Right atrium auricular region (tissue), 2 donors: ENCODE results near the gene NDUFA13. TPM values are rescaled to one million over a fixed set of nuclear protein-coding genes. Genes with fewer than 3 reads are reported as not detected.

ENCODE experiments used
- DNase-seq: peaks from one replicate; pipeline ENCODE4 v3.0.0-alpha.2; 2019; ENCODE audit warnings: low spot score
- H3K27ac ChIP-seq, 2 donors: fragments of 200-600 bp; sonication (generic); 1 replicate in 1 of 2; 2 replicates in 1 of 2; pipeline ENCODE4 v1.5.1; 2016 to 2019
- H3K27me3 ChIP-seq, 2 donors: fragments of 200-600 bp; sonication (generic); one replicate each; pipeline versions ENCODE4 v1.5.1 to v1.6.0; 2017 to 2019
- H3K36me3 ChIP-seq: fragments of 200-600 bp; sonication (generic); one replicate; pipeline ENCODE4 v1.5.1; 2016
- H3K4me1 ChIP-seq, 2 donors: fragments of 200-600 bp; sonication (generic); one replicate each; pipeline versions ENCODE4 v1.5.1 to v1.6.0; 2017 to 2019
- H3K4me3 ChIP-seq, 2 donors: fragments of 200-600 bp; sonication (generic); 1 replicate in 1 of 2; 2 replicates in 1 of 2; pipeline ENCODE4 v1.5.1; 2017 to 2019; ENCODE audit warnings: mild to moderate bottlenecking in 1 of 2, moderate library complexity in 1 of 2
- H3K9me3 ChIP-seq, 2 donors: fragments of 200-600 bp; sonication (generic); one replicate each; pipeline ENCODE4 v1.5.1; 2019
- CTCF ChIP-seq, 2 donors: fragments of 200-600 bp; sonication (generic); IDR thresholded peaks; one replicate each; pipeline ENCODE4 v1.5.1; 2019; ENCODE audit warnings: antibody characterized with exemption in 2 of 2
- total RNA-seq, 2 donors: library from RNA; depleted of rRNA; stranded (reverse); fragments of >200 nt; gene quantifications; one replicate each; pipeline ENCODE4 v1.1.0, GENCODE V29; 2016

Gene NDUFA13
- total RNA-seq, 2 donors from 2014 or later, result 59.3 to 198 TPM

DNA sequence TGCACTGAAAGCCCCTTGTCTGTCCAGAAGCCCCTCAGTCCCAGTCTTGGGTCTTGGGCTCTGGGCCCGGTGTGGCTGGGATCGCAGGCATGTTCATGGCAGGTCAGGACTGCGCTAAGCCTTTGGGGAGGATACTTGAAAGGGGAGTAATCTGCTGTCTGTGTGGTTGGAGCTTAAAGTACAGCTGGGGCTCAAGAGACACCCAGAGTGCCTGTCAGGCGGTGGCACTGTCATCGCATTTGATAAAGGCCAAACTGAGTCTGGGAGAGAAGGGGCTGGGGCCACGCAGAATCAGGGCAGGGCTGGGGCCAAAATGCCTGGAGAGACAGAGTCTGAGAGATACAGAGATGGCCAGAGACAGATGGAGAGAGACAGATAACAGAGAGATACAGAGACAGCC is 17.8 kb downstream of the NDUFA13 start:
- no peak for TF ChIP-seq CTCF (IDR thresholded peaks at IDR 0.05)
- peaks cover 0 to 34% of the 10 kb centered on the region in 2 donors for H3K4me1 ChIP-seq
- no peaks in the 10 kb centered on the region for H3K9me3 ChIP-seq
- H3K27ac ChIP-seq, result no peak overlapping the region
- no peak for DNase-seq
- H3K36me3 ChIP-seq, result no peaks in the 10 kb centered on the region
- H3K27me3 ChIP-seq, result no peaks in the 10 kb centered on the region
- H3K4me3 ChIP-seq, result no peak overlapping the region

- TF ChIP-seq CTCF (IDR thresholded peaks at IDR 0.05), result no peak
- DNase-seq, result no peak
- H3K27me3 ChIP-seq, result no peaks in the 10 kb centered on the region
- no peaks in the 10 kb centered on the region for H3K9me3 ChIP-seq
- no peak overlapping the region for H3K27ac ChIP-seq
- no peak overlapping the region for H3K4me3 ChIP-seq
- peaks cover 0 to 32% of the 10 kb centered on the region in 2 donors for H3K4me1 ChIP-seq
- H3K36me3 ChIP-seq, result no peaks in the 10 kb centered on the region
Observed at GRCh38 chr19:19534556-19535265, 18.7 kb downstream of the NDUFA13 start.

- TF ChIP-seq CTCF (IDR thresholded peaks at IDR 0.05), result no peak
- Histone ChIP-seq H3K27ac (no peak overlapping the region), H3K9me3 (no peaks in the 10 kb centered on the region), H3K4me1 (peaks cover 0 to 38% of the 10 kb centered on the region in 2 donors), H3K36me3 (no peaks in the 10 kb centered on the region), H3K4me3 (no peak overlapping the region), H3K27me3 (peaks cover 4 to 5% of the 10 kb centered on the region in 2 donors)
- no peak for DNase-seq
Observed at GRCh38 chr19:19535311-19536191, 19.5 kb downstream of the NDUFA13 start.

DNA sequence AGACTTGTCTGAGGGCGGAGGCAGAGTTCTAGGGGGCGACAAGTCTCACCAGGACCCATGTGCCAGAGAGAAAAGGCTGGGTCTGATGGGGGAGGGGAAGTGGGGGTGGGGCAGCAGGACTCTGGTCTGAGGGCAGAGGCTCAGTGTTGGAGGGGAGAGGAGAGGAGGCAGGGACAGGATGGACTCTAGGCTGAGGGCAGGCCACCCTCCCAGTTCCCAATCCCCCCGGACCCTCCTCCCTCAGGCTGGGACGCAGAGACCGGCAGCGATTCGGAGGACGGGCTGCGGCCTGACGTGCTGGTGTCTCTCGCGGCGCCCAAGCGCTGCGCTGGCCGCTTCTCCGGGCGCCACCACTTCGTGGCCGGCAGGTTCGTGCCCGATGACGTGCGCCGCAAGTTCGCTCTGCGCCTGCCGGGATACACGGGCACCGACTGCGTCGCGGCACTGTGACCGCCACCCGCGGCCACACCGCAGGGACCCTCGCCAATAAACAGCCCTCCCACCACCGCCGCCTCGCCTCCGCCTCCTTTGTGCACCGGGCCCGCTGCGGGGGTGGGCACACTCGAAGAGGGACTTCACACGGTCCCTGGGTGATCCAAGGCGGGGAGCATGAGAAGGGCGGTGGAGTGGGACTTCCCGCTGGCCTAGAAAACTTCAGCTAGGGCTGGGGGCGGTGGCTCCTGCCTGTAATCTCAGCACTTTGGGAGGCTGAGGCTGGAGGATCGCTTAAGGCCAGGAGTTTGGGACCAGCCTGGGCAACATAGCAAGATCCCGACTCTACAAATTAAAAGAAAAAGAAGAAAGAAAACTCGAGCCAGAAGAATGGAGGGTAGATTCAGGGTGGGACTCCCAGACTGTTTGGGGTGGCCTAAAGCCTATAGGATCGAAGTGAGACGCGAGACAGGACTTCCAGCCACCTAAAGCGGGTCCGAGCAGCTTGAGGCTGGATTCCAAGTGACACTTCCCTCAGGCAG is 21.3 kb downstream of the NDUFA13 start:
- Histone ChIP-seq H3K9me3 (no peaks in the 10 kb centered on the region), H3K4me1 (peaks cover 0 to 44% of the 10 kb centered on the region in 2 donors), H3K27me3 (peaks cover 11 to 19% of the 10 kb centered on the region in 2 donors), H3K27ac (no peak overlapping the region), H3K4me3 (peak overlapping the region in 1 of 2 donors; percentile 43), H3K36me3 (no peaks in the 10 kb centered on the region)
- DNase-seq, result no peak
- TF ChIP-seq CTCF (IDR thresholded peaks at IDR 0.05), result no peak

GRCh38 chr19:19538061-19538784 is 22.2 kb downstream of the NDUFA13 start, which contains the start of gene CILP2:
Gene CILP2 (plus strand): TSS chr19:19538265. CDS start chr19:19538350, 85 bp downstream.
- Histone ChIP-seq H3K36me3 (no peaks in the 10 kb centered on the region), H3K4me1 (peaks cover 0 to 41% of the 10 kb centered on the region in 2 donors), H3K27me3 (peaks cover 11 to 19% of the 10 kb centered on the region in 2 donors), H3K27ac (no peak within 1 kb of the TSS), H3K4me3 (peak within 1 kb of the TSS; percentile 8 to 43), H3K9me3 (no peaks in the 10 kb centered on the region)
- TF ChIP-seq CTCF (IDR thresholded peaks at IDR 0.05), result no peak
- DNase-seq, result no peak
